Adrenal gland (tissue), 12 donors: ENCODE data around the gene IL17F. TPM values are rescaled to one million over a fixed set of nuclear protein-coding genes. Genes with fewer than 3 reads are reported as not detected.

Source experiments
- DNase-seq, 7 donors: peaks; one replicate each; pipeline ENCODE4 v3.0.0-alpha.2; 2019 to 2020
- H3K27ac ChIP-seq, 5 donors: fragments of 200-600 bp; sonication (generic) in 4 of 5; 1 replicate in 3 of 5; 2 replicates in 2 of 5; pipeline versions ENCODE4 v1.5.1 to v1.8.0; 2016 to 2020; ENCODE audit warnings: mild to moderate bottlenecking in 1 of 5
- H3K27me3 ChIP-seq: fragments of 200-600 bp; 2 replicates; pipeline ENCODE4 v1.8.0; 2021
- H3K36me3 ChIP-seq, 2 donors: fragments of 200-600 bp; replicated peaks in 1 of 2; 1 replicate in 1 of 2; 2 replicates in 1 of 2; pipeline versions ENCODE4 v1.5.1 to v1.8.0; 2018 to 2022
- H3K4me1 ChIP-seq, 2 donors: fragments of 200-600 bp; replicated peaks in 1 of 2; 1 replicate in 1 of 2; 2 replicates in 1 of 2; pipeline versions ENCODE4 v1.5.1 to v1.8.0; 2018 to 2021
- H3K4me3 ChIP-seq, 4 donors: fragments of 200-600 bp; sonication (generic) in 3 of 4; one replicate each; pipeline ENCODE4 v1.5.1; 2016 to 2018
- H3K9me3 ChIP-seq, 3 donors: fragments of 200-600 bp; sonication (generic) in 1 of 3; replicated peaks in 1 of 3; 1 replicate in 2 of 3; 2 replicates in 1 of 3; pipeline versions ENCODE4 v1.5.1 to v1.8.0; 2016 to 2021
- CTCF ChIP-seq, 6 experiments: fragments of 450-650 bp in 4 of 6; fragments of 200-600 bp in 2 of 6; sonication (generic) in 1 of 6; IDR thresholded peaks; 1 replicate in 5 of 6; 2 replicates in 1 of 6; pipeline versions ENCODE4 v1.5.1 to v1.8.0; 2016 to 2021; ENCODE audit warnings: antibody characterized with exemption in 6 of 6, mild to moderate bottlenecking in 2 of 6, moderate library complexity in 1 of 6
- POLR2A ChIP-seq, 2 donors: fragments of 450-650 bp; IDR thresholded peaks; one replicate each; pipeline ENCODE4 v1.6.1; 2017; ENCODE audit warnings: antibody characterized with exemption in 2 of 2, mild to moderate bottlenecking in 2 of 2, moderate library complexity in 1 of 2
- WGBS, 4 donors: extraction: QIAGEN DNeasy Blood & Tissue Kit in 2 of 4; methylation state at CpG; one replicate each; pipeline versions ENCODE4 v1.1.5 to v1.1.7; 2013 to 2017; 5-methylcytosine and 5-hydroxymethylcytosine counted together
- intact Hi-C, 2 donors: fragments of 100-400 bp; cut with DNase I; formaldehyde crosslinking; loops; one replicate each; pipeline versions ENCODE4 v1.14.1 to v1.15.0; 2022 to 2023
- polyA plus RNA-seq, 3 donors: library from polyadenylated mRNA; stranded (reverse); fragments of 200-250 nt in 2 of 3; fragments of 350-450 nt in 1 of 3; fragmentation: Illumina TruSeq in 1 of 3; extraction: RNeasy Lipid Tissue Mini Kit (QIAGEN cat#74804) in 1 of 3; gene quantifications; one replicate each; pipeline ENCODE4 v1.2.3, GENCODE V29; 2013 to 2014
- total RNA-seq, 9 donors: library from RNA; depleted of rRNA in 4 of 9; stranded (reverse); fragments of >200 nt in 4 of 9; fragments of 120-200 nt in 1 of 9; fragmentation: NEBNext Ultra II Directional in 1 of 9; extraction: Animal tissue kit (Norgen Biotek cat#: 25700) in 1 of 9; gene quantifications; one replicate each; pipeline versions ENCODE4 v1.1.0 to v1.2.4, GENCODE V29; 2013 to 2023
- donor health status: healthy with polysubstance abuse.
- donor health status: Bipolar disorder and iron deficiency.
- donor health status: DM: yes; HTN: yes; CAD: no.
- donor health status: DM: no; HTN: no; CAD: no.
- donor health status: DM: no; HTN: no; CAD: no.
- donor health status: DM: yes; HTN: yes; CAD: no.

Gene IL17F
- total and polyA plus RNA-seq, 12 donors, result not detected

DNA sequence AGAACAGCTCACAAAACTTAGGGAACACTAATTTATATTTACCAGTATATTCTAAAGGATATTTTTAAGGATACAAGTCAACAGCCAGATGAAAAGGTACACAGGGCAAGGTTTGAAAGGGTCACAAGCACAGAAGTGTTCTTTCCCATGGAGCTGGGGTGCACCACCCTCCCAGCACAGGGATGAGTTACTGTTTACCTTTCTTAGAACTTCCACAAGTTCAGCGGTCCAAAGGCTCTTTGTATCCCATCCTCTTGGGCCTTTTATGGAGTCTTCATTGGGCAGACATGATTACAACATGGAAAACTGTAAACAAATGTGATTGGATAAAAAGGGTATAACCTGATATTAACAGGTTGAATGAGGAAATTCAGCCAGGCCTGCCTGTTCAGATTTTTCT lies 1.1 kb upstream of the IL17F start:
- no peaks in the 10 kb centered on the region for H3K4me1 ChIP-seq
- H3K27ac ChIP-seq, result no peak overlapping the region
- H3K9me3 ChIP-seq, result no peaks in the 10 kb centered on the region
- TF ChIP-seq CTCF (IDR thresholded peaks at IDR 0.05) (no peak), POLR2A (IDR thresholded peaks at IDR 0.05) (no peak)
- H3K27me3 ChIP-seq, result no peaks in the 10 kb centered on the region
- DNase-seq, result no peak
- WGBS, 4 donors, result 79 to 92% (median 85%) methylated on average over 1 of the region's 1 CpG
- intact Hi-C loops, result loop anchor here in 1 of 2 donors (10.0 kb wide), 1 partner anchor 1281 kb away; no protein-coding TSS in a partner anchor
- H3K4me3 ChIP-seq, result no peak overlapping the region
- no peaks in the 10 kb centered on the region for H3K36me3 ChIP-seq

DNA sequence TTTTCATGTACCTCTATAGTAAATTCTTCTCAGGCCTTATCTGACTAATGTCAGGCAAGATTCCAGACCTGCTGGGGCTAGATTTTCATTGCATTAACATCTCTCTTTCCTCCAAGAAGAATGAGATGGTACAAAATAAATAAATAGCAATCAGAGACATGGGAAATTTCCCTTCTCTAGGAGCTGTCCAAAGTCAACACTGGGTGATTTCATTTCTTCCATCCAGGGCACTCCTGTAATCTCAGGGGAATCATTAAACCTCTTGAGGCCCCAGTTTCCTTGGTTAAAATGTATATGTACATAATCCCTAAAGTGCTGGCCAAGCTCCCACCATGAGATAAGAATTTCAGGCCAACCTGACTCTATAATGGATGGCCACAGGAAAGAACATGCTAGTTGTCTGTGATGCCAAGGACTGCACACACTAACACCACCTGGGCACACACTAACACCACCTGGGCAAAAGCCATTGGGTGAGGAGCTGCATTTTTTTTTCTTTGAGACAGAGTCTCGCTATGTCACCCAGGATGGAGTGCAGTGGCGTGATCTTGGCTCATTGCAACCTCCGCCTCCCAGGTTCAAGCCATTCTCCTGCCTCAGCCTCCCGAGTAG lies 912 bp downstream of the IL17F start:
- DNase-seq, result no peak
- no peak for TF ChIP-seq CTCF (IDR thresholded peaks at IDR 0.05)
- no peak for TF ChIP-seq POLR2A (IDR thresholded peaks at IDR 0.05)
- intact Hi-C loops, result loop anchor here in 1 of 2 donors (10.0 kb wide), 1 partner anchor 1279 kb away; no protein-coding TSS in a partner anchor

GRCh38 chr6:52241819-52242218 lies 2.5 kb downstream of the IL17F start:
- intact Hi-C loops, result loop anchor here in 1 of 2 donors (10.0 kb wide), 1 partner anchor 1277 kb away; no protein-coding TSS in a partner anchor
- TF ChIP-seq POLR2A (IDR thresholded peaks at IDR 0.05), result no peak
- no peak for TF ChIP-seq CTCF (IDR thresholded peaks at IDR 0.05)
- DNase-seq, result no peak
- Histone ChIP-seq H3K4me3 (no peak overlapping the region), H3K4me1 (no peaks in the 10 kb centered on the region), H3K27me3 (no peaks in the 10 kb centered on the region), H3K9me3 (no peaks in the 10 kb centered on the region), H3K36me3 (no peaks in the 10 kb centered on the region), H3K27ac (no peak overlapping the region)
- 59 to 84% (median 67%) methylated on average over 1 to 2 of the region's 2 CpGs for WGBS, 4 donors

More for the DNA sequence above, 912 bp downstream of the IL17F start:
- Histone ChIP-seq H3K36me3 (no peaks in the 10 kb centered on the region), H3K27ac (no peak overlapping the region), H3K9me3 (no peaks in the 10 kb centered on the region), H3K4me3 (no peak overlapping the region), H3K4me1 (no peaks in the 10 kb centered on the region), H3K27me3 (no peaks in the 10 kb centered on the region)
- WGBS, 4 donors, result 78 to 92% (median 90%) methylated on average over 4 of the region's 4 CpGs

GRCh38 chr6:52233975-52234823 lies 10.1 kb downstream of the IL17F start:
- intact Hi-C loops, result no loop called here
- Histone ChIP-seq H3K4me3 (no peak overlapping the region), H3K27ac (no peak overlapping the region), H3K4me1 (no peaks in the 10 kb centered on the region), H3K36me3 (no peaks in the 10 kb centered on the region), H3K27me3 (no peaks in the 10 kb centered on the region), H3K9me3 (no peaks in the 10 kb centered on the region)
- WGBS, 4 donors, result 31 to 40% (median 34%) methylated on average over 15 of the region's 15 CpGs
- peak; percentile 16 to 55 (median 40) for DNase-seq
- TF ChIP-seq CTCF (IDR thresholded peaks at IDR 0.05) (peak in 5 of 6 experiments; percentile 8 to 32 (median 14)), POLR2A (IDR thresholded peaks at IDR 0.05) (no peak)
